K562 (cell line): ENCODE results near the gene CD300LB. TPM values are rescaled to one million over a fixed set of nuclear protein-coding genes. Genes with fewer than 3 reads are reported as not detected.
A peak's percentile ranks its signal among the peaks of the same experiment; 100 is the strongest.

Experiments used
- ATAC-seq: fragments of 200-7000 bp; cut with Tn5 transposase; 3 replicates; pipeline ENCODE4 v1.9.1; 2020; ENCODE audit warnings: moderate library complexity
- BruUV-seq: library from RNA; stranded (reverse); fragments of 400-500 nt; replicated peaks from 2 replicates; lab custom pipeline; 2021; lab: Mats Ljungman, UMichigan
- CTCF ChIA-PET: fragments of 300-600 bp; formaldehyde crosslinking; extraction: SDS; loops from one replicate; lab custom pipeline; 2021; ENCODE audit warnings: low intra/inter-chr PET ratio; lab: Yijun Ruan, JAX
- POLR2A ChIA-PET: fragments of 300-600, 350-650 bp; sonication (Branson Sonifier 250); formaldehyde crosslinking; extraction: SDS; loops from one replicate; lab custom pipeline; 2021; ENCODE audit warnings: antibody characterized with exemption, inconsistent platforms; lab: Yijun Ruan, JAX
- DNase-seq, 4 experiments: peaks; one replicate each; pipeline versions ENCODE4 v3.0.0 to v3.0.0-alpha.2; 2011 to 2018; ENCODE audit warnings: low spot score in 3 of 4, mixed read lengths in 3 of 4; ENCODE audit errors: extremely low read depth in 1 of 4
- FAIRE-seq: peaks from 2 replicates; lab custom pipeline; 2011; peaks lifted over from hg19 to GRCh38; lab: Jason Lieb, UNC
- H2AFZ ChIP-seq: 2 replicates; pipeline ENCODE4 v1.6.0; 2011; ENCODE audit warnings: low read depth, low read length, control low read depth, inconsistent platforms
- H3K27ac ChIP-seq: fragments of 200-600 bp; 3 replicates; pipeline ENCODE4 v1.8.0; 2011; ENCODE audit warnings: low read depth, mild to moderate bottlenecking, control low read depth, inconsistent platforms, low read length, moderate library complexity, mixed read lengths; ENCODE audit errors: extremely low read depth
- H3K27me3 ChIP-seq, 2 experiments: fragments of 300-600 bp in 1 of 2; 2 replicates in 1 of 2; 3 replicates in 1 of 2; pipeline versions ENCODE4 v1.6.0 to v1.8.0; 2011; ENCODE audit warnings: inconsistent platforms in 2 of 2, low read length in 2 of 2, mild to moderate bottlenecking in 1 of 2, mixed read lengths in 1 of 2, moderate library complexity in 1 of 2; ENCODE audit not compliant: control insufficient read depth in 2 of 2, insufficient read depth in 2 of 2
- H3K36me3 ChIP-seq: fragments of 300-600 bp; 3 replicates; pipeline ENCODE4 v1.8.0; 2011; ENCODE audit warnings: mild to moderate bottlenecking, low read length, inconsistent platforms; ENCODE audit not compliant: control insufficient read depth, insufficient read depth
- H3K4me1 ChIP-seq, 2 experiments: fragments of 200-600 bp in 1 of 2; replicated peaks in 1 of 2; 2 replicates in 1 of 2; 3 replicates in 1 of 2; pipeline versions ENCODE4 v1.5.1 to v1.8.0; 2011; ENCODE audit warnings: inconsistent platforms in 2 of 2, low read length in 2 of 2, mild to moderate bottlenecking in 1 of 2, mixed read lengths in 1 of 2, moderate library complexity in 1 of 2; ENCODE audit not compliant: control insufficient read depth in 2 of 2, insufficient read depth in 2 of 2
- H3K4me2 ChIP-seq: 2 replicates; pipeline ENCODE4 v1.6.1; 2011; ENCODE audit warnings: low read length, control low read depth, inconsistent platforms, mixed read lengths; ENCODE audit not compliant: insufficient read depth
- H3K4me3 ChIP-seq: fragments of 200-600 bp; sonication (generic), shearing (Covaris generic); 2 replicates; pipeline ENCODE4 v1.5.1; 2016; ENCODE audit warnings: control low read depth, inconsistent platforms
- H3K79me2 ChIP-seq: fragments of 200-600 bp; 3 replicates; pipeline ENCODE4 v1.8.0; 2011; ENCODE audit warnings: low read length, inconsistent platforms; ENCODE audit not compliant: control insufficient read depth, insufficient read depth
- H3K9ac ChIP-seq, 2 experiments: 2 replicates each; pipeline versions ENCODE4 v1.6.0 to v1.6.1; 2011; ENCODE audit warnings: low read depth in 2 of 2, low read length in 2 of 2, control low read depth in 1 of 2, inconsistent platforms in 1 of 2, mild to moderate bottlenecking in 1 of 2, mixed read lengths in 1 of 2; ENCODE audit not compliant: insufficient read depth in 1 of 2
- H3K9me1 ChIP-seq: one replicate; pipeline ENCODE4 v1.6.0; 2011; ENCODE audit warnings: inconsistent platforms, mild to moderate bottlenecking, low read length, moderate library complexity; ENCODE audit not compliant: control insufficient read depth, insufficient read depth
- H3K9me3 ChIP-seq: replicated peaks from 2 replicates; pipeline ENCODE4 v1.5.1; 2011; ENCODE audit warnings: low read depth, low read length, inconsistent platforms; ENCODE audit not compliant: control insufficient read depth, insufficient read depth
- H4K20me1 ChIP-seq: replicated peaks from 2 replicates; pipeline ENCODE4 v1.6.1; 2011; ENCODE audit warnings: low read length, inconsistent platforms, mixed read lengths; ENCODE audit not compliant: control insufficient read depth, insufficient read depth
- KLF10 ChIP-seq: fragments of 250-450 bp; sonication (Bioruptor Pico); IDR thresholded peaks from 2 replicates; pipeline ENCODE4 v1.6.1; 2021; ENCODE audit warnings: matching md5 sums
- MXI1 ChIP-seq: IDR thresholded peaks from 2 replicates; pipeline ENCODE4 v1.6.1; 2011; ENCODE audit warnings: low read depth, mild to moderate bottlenecking, improper control_type of control experiment, low read length
- NR2C2 ChIP-seq, 2 experiments: fragments of 200-800 bp in 1 of 2; sonication (Bioruptor generic) in 1 of 2; sonication (generic) in 1 of 2; formaldehyde crosslinking in 1 of 2; IDR thresholded peaks; 2 replicates each; pipeline versions ENCODE4 v1.6.1 to v1.8.0; 2016 to 2022; ENCODE audit warnings: mild to moderate bottlenecking in 1 of 2, missing compliant biosample characterization in 1 of 2, missing genetic modification characterization in 1 of 2, missing genetic modification reagents in 1 of 2
- OTX1 ChIP-seq: fragments of 450-650 bp; formaldehyde crosslinking; IDR thresholded peaks from 2 replicates; pipeline ENCODE4 v1.4.0; 2022; ENCODE audit warnings: mild to moderate bottlenecking
- SMAD1 ChIP-seq: fragments of 150-350 bp; IDR thresholded peaks from 2 replicates; pipeline ENCODE4 v1.6.1; 2014; ENCODE audit warnings: low read length, low read depth; ENCODE audit not compliant: partially characterized antibody
- SMC3 ChIP-seq: conservative IDR thresholded peaks from 2 replicates; pipeline ENCODE4 v1.6.1; 2011; ENCODE audit warnings: low read depth, low read length, improper control_type of control experiment; ENCODE audit not compliant: insufficient read depth
- SREBF1 ChIP-seq: fragments of 150-350 bp; IDR thresholded peaks from 2 replicates; pipeline ENCODE4 v1.6.1; 2014; ENCODE audit warnings: antibody characterized with exemption, low read depth, low read length, borderline replicate concordance
- TAL1 ChIP-seq: fragments of 450-650 bp; IDR thresholded peaks from 2 replicates; pipeline ENCODE4 v1.6.1; 2016; ENCODE audit warnings: mild to moderate bottlenecking
- ZNF583 ChIP-seq: fragments of 250-450 bp; sonication (Bioruptor Pico); IDR thresholded peaks from 2 replicates; pipeline ENCODE4 v1.4.0; 2020
- WGBS: fragments of 100-300 bp; shearing (Covaris generic); methylation state at CpG from one replicate; pipeline ENCODE4 v1.1.6; 2016; ENCODE audit warnings: low coverage, mixed read lengths; ENCODE audit not compliant: insufficient coverage; ENCODE audit errors: missing lambda C conversion rate; 5-methylcytosine and 5-hydroxymethylcytosine counted together
- in situ Hi-C: fragments of 300-500 bp; cut with MboI; formaldehyde crosslinking; loops from 4 replicates; pipeline ENCODE4 v1.15.0; 2018; ENCODE audit warnings: inconsistent platforms, mixed read lengths
- intact Hi-C: fragments of 100-400 bp; cut with micrococcal nuclease; formaldehyde crosslinking; loops from 2 replicates; pipeline ENCODE4 v1.14.2; 2022
- polyA plus RNA-seq, 8 experiments: library from polyadenylated mRNA; depleted of rRNA in 4 of 8; stranded (reverse) in 5 of 8; unstranded in 3 of 8; fragments of >200 nt; fragmentation: Nextera tagmentation in 2 of 8; fragmentation: Illumina TruSeq in 1 of 8; extraction: Ambion mirVana in 2 of 8; extraction: Trizol in 1 of 8; gene quantifications; 2 replicates each; pipeline versions ENCODE4 v1.2.1 to v1.2.3, GENCODE V29; 2011 to 2014; ENCODE audit warnings: inconsistent platforms in 1 of 8, missing spikeins in 1 of 8
- total RNA-seq, 7 experiments: library from RNA; depleted of rRNA in 6 of 7; stranded (reverse); fragments of >200 nt in 6 of 7; fragmentation: Illumina TruSeq in 2 of 7; extraction: Trizol in 2 of 7; gene quantifications; 2 replicates each; pipeline versions ENCODE4 v1.2.1 to v1.2.3, GENCODE V29; 2011 to 2021; ENCODE audit warnings: low replicate concordance in 1 of 7
- TF ChIP-seq, protein P1 (sequence below): fragments of 250-450 bp; sonication (Bioruptor Pico); IDR thresholded peaks from 2 replicates; pipeline ENCODE4 v1.4.0; 2020; ENCODE audit warnings: mild to moderate bottlenecking, moderate library complexity

The CD300LB gene
- total and polyA plus RNA-seq, 9 of the 15 experiments (the other 6 are each of a cell fraction or from before 2014, with no cell fraction given) = not detected

DNA sequence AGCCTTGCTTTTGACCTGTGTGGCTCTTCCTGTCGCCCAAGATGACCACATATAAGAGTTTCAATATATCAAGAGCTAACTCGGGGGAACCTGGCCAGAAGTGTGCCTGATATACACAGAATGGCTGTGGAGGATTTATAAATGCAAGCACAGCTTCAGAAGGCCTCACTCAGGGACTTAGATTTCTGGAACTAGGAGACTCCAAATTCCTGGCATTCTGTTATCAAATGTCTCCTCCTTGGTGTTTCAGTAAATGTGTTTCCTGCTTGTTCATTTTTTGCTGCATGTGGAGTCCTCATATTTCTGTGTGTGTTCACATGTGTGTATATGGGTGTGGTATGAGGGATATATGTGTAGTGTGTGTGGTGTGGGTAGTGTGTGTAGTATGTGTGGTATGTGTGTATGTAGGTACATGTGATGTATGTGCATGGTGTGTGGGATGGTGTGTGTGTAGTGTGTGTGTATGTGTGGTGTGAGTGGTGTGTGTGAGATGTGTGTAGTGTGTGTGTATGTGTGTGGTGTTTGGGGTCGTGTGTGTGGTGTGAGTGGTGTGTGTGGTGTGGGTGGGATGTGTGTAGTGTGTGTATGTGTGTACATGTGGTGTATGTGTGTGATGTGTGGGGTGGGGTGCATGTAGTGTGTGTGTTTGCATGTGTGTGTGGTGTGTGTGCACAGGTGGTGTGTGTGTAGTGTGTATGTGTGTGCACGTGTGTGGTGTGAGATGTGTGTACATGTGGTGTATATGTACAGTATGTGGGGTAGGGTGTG is 37.0 kb upstream of the CD300LB start:
- no peaks in the 10 kb centered on the region for H3K9me1 ChIP-seq
- FAIRE-seq (peak; percentile 67), ATAC-seq (no peak), DNase-seq (no peak)
- intact Hi-C loops (no loop called here), in situ Hi-C loops (no loop called here)
- no peak overlapping the region for H2AFZ ChIP-seq
- H3K36me3 ChIP-seq = no peaks in the 10 kb centered on the region
- no TSS peak for BruUV-seq
- peaks cover 4% of the 10 kb centered on the region for H4K20me1 ChIP-seq
- peaks cover 0 to 41% of the 10 kb centered on the region in 2 experiments; a peak in 4 of 5 replicates for H3K27me3 ChIP-seq
- WGBS = 1% methylated on average over 4 of the region's 4 CpGs
- H3K79me2 ChIP-seq = no peaks in the 10 kb centered on the region
- H3K27ac ChIP-seq = no peak overlapping the region; the same call in 2 of the 3 replicates
- CTCF ChIA-PET = no interaction called here
- TF ChIP-seq OTX1 (0 out of 2 replicates have a peak, but pooled peaks have one; percentile 52), KLF10 (no peak)
- H3K4me1 ChIP-seq = no peaks in the 10 kb centered on the region
- no peak overlapping the region for H3K4me3 ChIP-seq
- POLR2A ChIA-PET = no interaction called here
- H3K9ac ChIP-seq = no peak overlapping the region
- H3K4me2 ChIP-seq = no peak overlapping the region
- H3K9me3 ChIP-seq = no peaks in the 10 kb centered on the region

DNA sequence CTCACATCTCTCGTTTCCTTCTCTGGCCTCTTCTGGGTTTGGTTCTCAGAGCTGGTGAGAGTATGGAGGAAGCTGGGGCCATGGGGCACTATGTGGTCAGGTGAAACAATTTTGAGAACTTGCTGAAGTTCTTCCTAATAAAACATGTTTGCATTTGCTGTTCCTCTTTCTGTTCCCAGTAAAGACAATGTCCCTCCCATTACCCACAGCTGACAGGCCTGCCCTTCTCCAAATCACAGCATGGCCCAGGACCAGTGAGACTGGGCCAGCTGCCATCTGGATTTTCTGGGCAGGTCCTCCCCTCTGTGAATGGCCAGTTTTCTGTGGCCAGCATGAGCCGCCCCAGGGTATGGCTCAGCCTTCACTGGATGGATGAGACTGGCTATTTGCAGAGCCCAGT is 36.1 kb upstream of the CD300LB start, which contains the start of gene CD300H:
Gene CD300H (minus strand): TSS at position 113 of the 400 bp plus-strand sequence.
- no peak for DNase-seq
- no TSS peak for BruUV-seq
- H3K9me3 ChIP-seq = no peaks in the 10 kb centered on the region
- H3K4me2 ChIP-seq = no peak within 1 kb of the TSS
- H3K9me1 ChIP-seq = no peaks in the 10 kb centered on the region
- intact Hi-C loops = no loop called here
- FAIRE-seq = no peak
- H3K36me3 ChIP-seq = no peaks in the 10 kb centered on the region
- peaks cover 0 to 44% of the 10 kb centered on the region in 2 experiments; a peak in 4 of 5 replicates for H3K27me3 ChIP-seq
- in situ Hi-C loops = no loop called here
- no peaks in the 10 kb centered on the region for H3K79me2 ChIP-seq
- no peak within 1 kb of the TSS for H2AFZ ChIP-seq
- H3K4me3 ChIP-seq = no peak within 1 kb of the TSS
- ATAC-seq = no peak
- 0% methylated on average over 2 of the region's 2 CpGs for WGBS
- no peak within 1 kb of the TSS for H3K27ac ChIP-seq
- no peak for TF ChIP-seq TAL1
- TF ChIP-seq MXI1 = no peak
- no peak for TF ChIP-seq SMC3
- TF ChIP-seq SMAD1 = no peak
- TF ChIP-seq ZNF583 (CRISPR knock-in tag) = no peak
- no peak for TF ChIP-seq SREBF1
- TF ChIP-seq, protein P1, sequence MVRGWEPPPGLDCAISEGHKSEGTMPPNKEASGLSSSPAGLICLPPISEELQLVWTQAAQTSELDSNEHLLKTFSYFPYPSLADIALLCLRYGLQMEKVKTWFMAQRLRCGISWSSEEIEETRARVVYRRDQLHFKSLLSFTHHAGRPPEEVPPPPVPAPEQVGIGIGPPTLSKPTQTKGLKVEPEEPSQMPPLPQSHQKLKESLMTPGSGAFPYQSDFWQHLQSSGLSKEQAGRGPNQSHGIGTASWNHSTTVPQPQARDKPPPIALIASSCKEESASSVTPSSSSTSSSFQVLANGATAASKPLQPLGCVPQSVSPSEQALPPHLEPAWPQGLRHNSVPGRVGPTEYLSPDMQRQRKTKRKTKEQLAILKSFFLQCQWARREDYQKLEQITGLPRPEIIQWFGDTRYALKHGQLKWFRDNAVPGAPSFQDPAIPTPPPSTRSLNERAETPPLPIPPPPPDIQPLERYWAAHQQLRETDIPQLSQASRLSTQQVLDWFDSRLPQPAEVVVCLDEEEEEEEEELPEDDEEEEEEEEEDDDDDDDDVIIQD (CRISPR knock-in tag) = no peak
- no peak for TF ChIP-seq NR2C2 (CRISPR knock-in tag; IDR thresholded peaks at IDR 0.05)
- no peak for TF ChIP-seq NR2C2 (tag; IDR thresholded peaks at IDR 0.05)
- H3K9ac ChIP-seq = no peak within 1 kb of the TSS
- H4K20me1 ChIP-seq = peaks cover 4% of the 10 kb centered on the region
- no peaks in the 10 kb centered on the region for H3K4me1 ChIP-seq
- POLR2A ChIA-PET = no interaction called here
- CTCF ChIA-PET = no interaction called here
